Liver (tissue), 9 donors: ENCODE measurements around the gene C20orf202. TPM values are rescaled to one million over a fixed set of nuclear protein-coding genes. Genes with fewer than 3 reads are reported as not detected.

Experiments
- DNase-seq: peaks from one replicate; pipeline ENCODE4 v3.0.0-alpha.2; 2017; ENCODE audit warnings: low spot score
- H3K27ac ChIP-seq, 2 donors: one replicate each; pipeline ENCODE4 v1.7.0; 2013; ENCODE audit warnings: inconsistent platforms in 2 of 2, low read length in 2 of 2, control low read depth in 1 of 2, low read depth in 1 of 2, mild to moderate bottlenecking in 1 of 2
- H3K27me3 ChIP-seq, 4 donors: one replicate each; pipeline versions ENCODE4 v1.6.1 to v1.7.0; 2013; ENCODE audit warnings: low read length in 3 of 4, inconsistent platforms in 1 of 4, mild to moderate bottlenecking in 1 of 4, moderate library complexity in 1 of 4; ENCODE audit not compliant: control insufficient read depth in 4 of 4, insufficient read depth in 4 of 4
- H3K36me3 ChIP-seq, 4 donors: one replicate each; pipeline versions ENCODE4 v1.6.1 to v1.7.0; 2013; ENCODE audit warnings: low read length in 3 of 4, mild to moderate bottlenecking in 3 of 4, low read depth in 1 of 4, moderate library complexity in 1 of 4; ENCODE audit not compliant: control insufficient read depth in 4 of 4, insufficient read depth in 3 of 4
- H3K4me1 ChIP-seq, 4 donors: one replicate each; pipeline versions ENCODE4 v1.6.1 to v1.7.0; 2013; ENCODE audit warnings: low read length in 3 of 4, mild to moderate bottlenecking in 3 of 4, moderate library complexity in 1 of 4; ENCODE audit not compliant: control insufficient read depth in 4 of 4, insufficient read depth in 4 of 4
- H3K4me3 ChIP-seq, 3 donors: one replicate each; pipeline versions ENCODE4 v1.6.1 to v1.7.0; 2013; ENCODE audit warnings: low read length in 3 of 3, control low read depth in 1 of 3, low read depth in 1 of 3, mild to moderate bottlenecking in 1 of 3
- H3K9ac ChIP-seq, 2 donors: one replicate each; pipeline ENCODE4 v1.7.0; 2013; ENCODE audit warnings: low read length in 2 of 2, mild to moderate bottlenecking in 2 of 2, moderate library complexity in 2 of 2, control low read depth in 1 of 2, low read depth in 1 of 2
- H3K9me3 ChIP-seq, 4 donors: one replicate each; pipeline versions ENCODE4 v1.6.1 to v1.7.0; 2013; ENCODE audit warnings: low read length in 3 of 4; ENCODE audit not compliant: control insufficient read depth in 4 of 4
- EGR1 ChIP-seq, 2 donors: IDR thresholded peaks; 2 replicates each; pipeline ENCODE4 v1.6.1; 2016 to 2018; ENCODE audit warnings: antibody characterized with exemption in 2 of 2, low read depth in 2 of 2
- FOXA1 ChIP-seq: IDR thresholded peaks from 2 replicates; pipeline ENCODE4 v1.6.1; 2016; ENCODE audit warnings: antibody characterized with exemption
- FOXA2 ChIP-seq: IDR thresholded peaks from 2 replicates; pipeline ENCODE4 v1.6.1; 2016; ENCODE audit warnings: antibody characterized with exemption
- GABPA ChIP-seq, 2 donors: IDR thresholded peaks in 1 of 2; conservative IDR thresholded peaks in 1 of 2; 2 replicates each; pipeline ENCODE4 v1.6.1; 2016; ENCODE audit warnings: antibody characterized with exemption in 2 of 2, mild to moderate bottlenecking in 1 of 2, moderate library complexity in 1 of 2
- HNF4A ChIP-seq, 2 donors: conservative IDR thresholded peaks; 2 replicates each; pipeline ENCODE4 v1.6.1; 2016; ENCODE audit warnings: antibody characterized with exemption in 2 of 2, mild to moderate bottlenecking in 2 of 2
- HNF4G ChIP-seq: IDR thresholded peaks from 2 replicates; pipeline ENCODE4 v1.6.1; 2016; ENCODE audit warnings: antibody characterized with exemption
- JUND ChIP-seq, 2 donors: IDR thresholded peaks; 2 replicates each; pipeline ENCODE4 v1.6.1; 2016; ENCODE audit warnings: antibody characterized with exemption in 2 of 2
- MAX ChIP-seq: IDR thresholded peaks from 2 replicates; pipeline ENCODE4 v1.6.1; 2016; ENCODE audit warnings: antibody characterized with exemption
- NR2F2 ChIP-seq: IDR thresholded peaks from 2 replicates; pipeline ENCODE4 v1.6.1; 2016; ENCODE audit warnings: antibody characterized with exemption
- RAD21 ChIP-seq, 2 donors: IDR thresholded peaks; 2 replicates each; pipeline ENCODE4 v1.6.1; 2016; ENCODE audit warnings: antibody characterized with exemption in 2 of 2, mild to moderate bottlenecking in 2 of 2
- RXRA ChIP-seq, 2 donors: IDR thresholded peaks; 2 replicates each; pipeline ENCODE4 v1.6.1; 2017 to 2018; ENCODE audit warnings: antibody characterized with exemption in 2 of 2, mild to moderate bottlenecking in 1 of 2
- SP1 ChIP-seq: IDR thresholded peaks from 2 replicates; pipeline ENCODE4 v1.6.1; 2018; ENCODE audit warnings: antibody characterized with exemption, mild to moderate bottlenecking
- TAF1 ChIP-seq: conservative IDR thresholded peaks from 2 replicates; pipeline ENCODE4 v1.6.1; 2016; ENCODE audit warnings: antibody characterized with exemption, mild to moderate bottlenecking
- YY1 ChIP-seq: IDR thresholded peaks from 2 replicates; pipeline ENCODE4 v1.6.1; 2016; ENCODE audit warnings: antibody characterized with exemption, mild to moderate bottlenecking
- WGBS: extraction: QIAGEN DNeasy Blood & Tissue Kit; methylation state at CpG from one replicate; pipeline ENCODE4 v1.1.7; 2013; 5-methylcytosine and 5-hydroxymethylcytosine counted together
- polyA plus RNA-seq, 2 donors: library from polyadenylated mRNA; stranded (reverse) in 1 of 2; unstranded in 1 of 2; fragments of 200-250 nt in 1 of 2; fragments of >200 nt in 1 of 2; fragmentation: Nextera tagmentation in 1 of 2; extraction: Ambion mirVana in 1 of 2; gene quantifications; one replicate each; pipeline versions ENCODE4 v1.2.1 to v1.2.3, GENCODE V29; 2013 to 2015
- total RNA-seq, 2 donors: library from RNA; depleted of rRNA; stranded (reverse); fragments of >200 nt; gene quantifications; one replicate each; pipeline ENCODE4 v1.2.3, GENCODE V29; 2014
- TF ChIP-seq, protein P1 (sequence below): IDR thresholded peaks from 2 replicates; pipeline ENCODE4 v1.6.1; 2016; ENCODE audit warnings: antibody characterized with exemption
- TF ChIP-seq, protein P2 (sequence below): IDR thresholded peaks from 2 replicates; pipeline ENCODE4 v1.6.1; 2016; ENCODE audit warnings: antibody characterized with exemption
- TF ChIP-seq, protein P3 (sequence below): IDR thresholded peaks from 2 replicates; pipeline ENCODE4 v1.6.1; 2016; ENCODE audit warnings: antibody characterized with exemption, mild to moderate bottlenecking
- TF ChIP-seq, protein P4 (sequence below): fragments of 150-350 bp; IDR thresholded peaks from 2 replicates; pipeline ENCODE4 v1.5.1; 2017; ENCODE audit warnings: improper control_type of control experiment, low read depth, low read length; ENCODE audit not compliant: missing input control
- donor health status: healthy.
- donor health status: healthy.
- donor health status: healthy.
- donor health status: healthy.
- donor health status: healthy.

The C20orf202 gene
- total and polyA plus RNA-seq, 4 donors: 0.07 to 0.42 (median 0.12) TPM

GRCh38 chr20:1203630-1204029 lies 376 bp downstream of the C20orf202 start:
- Histone ChIP-seq H3K27me3 (no peaks in the 10 kb centered on the region), H3K9me3 (no peaks in the 10 kb centered on the region), H3K36me3 (no peaks in the 10 kb centered on the region), H3K27ac (no peak overlapping the region), H3K4me3 (no peak overlapping the region), H3K4me1 (no peaks in the 10 kb centered on the region), H3K9ac (no peak overlapping the region)
- TF ChIP-seq HNF4A (conservative IDR thresholded peaks at IDR 0.05) (no peak), GABPA (IDR thresholded peaks at IDR 0.05 in 1 of 2, conservative IDR thresholded peaks at IDR 0.05 in 1 of 2) (no peak), HNF4G (no peak), NR2F2 (no peak), JUND (IDR thresholded peaks at IDR 0.05) (no peak), TAF1 (no peak), EGR1 (IDR thresholded peaks at IDR 0.05; ENCODE audit: low read depth in 2 of 2) (no peak)
- TF ChIP-seq, protein P1, sequence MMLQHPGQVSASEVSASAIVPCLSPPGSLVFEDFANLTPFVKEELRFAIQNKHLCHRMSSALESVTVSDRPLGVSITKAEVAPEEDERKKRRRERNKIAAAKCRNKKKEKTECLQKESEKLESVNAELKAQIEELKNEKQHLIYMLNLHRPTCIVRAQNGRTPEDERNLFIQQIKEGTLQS: no peak
- TF ChIP-seq, protein P2, sequence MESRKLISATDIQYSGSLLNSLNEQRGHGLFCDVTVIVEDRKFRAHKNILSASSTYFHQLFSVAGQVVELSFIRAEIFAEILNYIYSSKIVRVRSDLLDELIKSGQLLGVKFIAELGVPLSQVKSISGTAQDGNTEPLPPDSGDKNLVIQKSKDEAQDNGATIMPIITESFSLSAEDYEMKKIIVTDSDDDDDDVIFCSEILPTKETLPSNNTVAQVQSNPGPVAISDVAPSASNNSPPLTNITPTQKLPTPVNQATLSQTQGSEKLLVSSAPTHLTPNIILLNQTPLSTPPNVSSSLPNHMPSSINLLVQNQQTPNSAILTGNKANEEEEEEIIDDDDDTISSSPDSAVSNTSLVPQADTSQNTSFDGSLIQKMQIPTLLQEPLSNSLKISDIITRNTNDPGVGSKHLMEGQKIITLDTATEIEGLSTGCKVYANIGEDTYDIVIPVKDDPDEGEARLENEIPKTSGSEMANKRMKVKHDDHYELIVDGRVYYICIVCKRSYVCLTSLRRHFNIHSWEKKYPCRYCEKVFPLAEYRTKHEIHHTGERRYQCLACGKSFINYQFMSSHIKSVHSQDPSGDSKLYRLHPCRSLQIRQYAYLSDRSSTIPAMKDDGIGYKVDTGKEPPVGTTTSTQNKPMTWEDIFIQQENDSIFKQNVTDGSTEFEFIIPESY: no peak
- DNase-seq: no peak
- 70% methylated on average over 5 of the region's 5 CpGs for WGBS

DNA sequence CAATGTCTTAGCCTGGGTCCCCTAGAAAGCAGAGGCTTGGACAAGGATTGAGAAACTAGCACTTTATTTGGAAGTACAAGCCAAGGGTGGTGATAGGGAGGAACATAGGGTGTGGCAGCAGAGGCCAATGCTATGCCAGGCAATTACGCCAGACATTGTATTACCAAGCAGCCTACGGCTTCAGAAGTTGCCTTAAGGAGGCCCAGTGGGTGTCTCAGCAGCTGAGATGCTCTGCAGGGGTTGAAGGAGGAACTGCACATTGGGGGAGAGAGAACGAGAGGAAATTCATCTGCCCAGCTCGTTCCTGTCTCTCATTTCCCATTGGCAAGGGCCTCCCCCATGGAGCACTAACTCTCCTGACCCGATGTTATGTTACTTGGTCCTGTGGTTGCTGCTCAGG lies 859 bp downstream of the C20orf202 start:
- H3K4me1 ChIP-seq: no peaks in the 10 kb centered on the region
- H3K4me3 ChIP-seq: no peak overlapping the region
- no peaks in the 10 kb centered on the region for H3K36me3 ChIP-seq
- no peaks in the 10 kb centered on the region for H3K27me3 ChIP-seq
- no peak for DNase-seq
- 75% methylated on average over 5 of the region's 5 CpGs for WGBS
- no peak for TF ChIP-seq MAX
- TF ChIP-seq TAF1: no peak
- no peak for TF ChIP-seq FOXA2
- no peak for TF ChIP-seq FOXA1
- no peak for TF ChIP-seq NR2F2
- TF ChIP-seq HNF4A (conservative IDR thresholded peaks at IDR 0.05): no peak
- TF ChIP-seq GABPA (IDR thresholded peaks at IDR 0.05 in 1 of 2, conservative IDR thresholded peaks at IDR 0.05 in 1 of 2): no peak
- TF ChIP-seq HNF4G: no peak
- TF ChIP-seq, protein P3, sequence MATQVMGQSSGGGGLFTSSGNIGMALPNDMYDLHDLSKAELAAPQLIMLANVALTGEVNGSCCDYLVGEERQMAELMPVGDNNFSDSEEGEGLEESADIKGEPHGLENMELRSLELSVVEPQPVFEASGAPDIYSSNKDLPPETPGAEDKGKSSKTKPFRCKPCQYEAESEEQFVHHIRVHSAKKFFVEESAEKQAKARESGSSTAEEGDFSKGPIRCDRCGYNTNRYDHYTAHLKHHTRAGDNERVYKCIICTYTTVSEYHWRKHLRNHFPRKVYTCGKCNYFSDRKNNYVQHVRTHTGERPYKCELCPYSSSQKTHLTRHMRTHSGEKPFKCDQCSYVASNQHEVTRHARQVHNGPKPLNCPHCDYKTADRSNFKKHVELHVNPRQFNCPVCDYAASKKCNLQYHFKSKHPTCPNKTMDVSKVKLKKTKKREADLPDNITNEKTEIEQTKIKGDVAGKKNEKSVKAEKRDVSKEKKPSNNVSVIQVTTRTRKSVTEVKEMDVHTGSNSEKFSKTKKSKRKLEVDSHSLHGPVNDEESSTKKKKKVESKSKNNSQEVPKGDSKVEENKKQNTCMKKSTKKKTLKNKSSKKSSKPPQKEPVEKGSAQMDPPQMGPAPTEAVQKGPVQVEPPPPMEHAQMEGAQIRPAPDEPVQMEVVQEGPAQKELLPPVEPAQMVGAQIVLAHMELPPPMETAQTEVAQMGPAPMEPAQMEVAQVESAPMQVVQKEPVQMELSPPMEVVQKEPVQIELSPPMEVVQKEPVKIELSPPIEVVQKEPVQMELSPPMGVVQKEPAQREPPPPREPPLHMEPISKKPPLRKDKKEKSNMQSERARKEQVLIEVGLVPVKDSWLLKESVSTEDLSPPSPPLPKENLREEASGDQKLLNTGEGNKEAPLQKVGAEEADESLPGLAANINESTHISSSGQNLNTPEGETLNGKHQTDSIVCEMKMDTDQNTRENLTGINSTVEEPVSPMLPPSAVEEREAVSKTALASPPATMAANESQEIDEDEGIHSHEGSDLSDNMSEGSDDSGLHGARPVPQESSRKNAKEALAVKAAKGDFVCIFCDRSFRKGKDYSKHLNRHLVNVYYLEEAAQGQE: no peak
- no peak for TF ChIP-seq RXRA (IDR thresholded peaks at IDR 0.05)
- TF ChIP-seq YY1: no peak
- TF ChIP-seq, protein P4, sequence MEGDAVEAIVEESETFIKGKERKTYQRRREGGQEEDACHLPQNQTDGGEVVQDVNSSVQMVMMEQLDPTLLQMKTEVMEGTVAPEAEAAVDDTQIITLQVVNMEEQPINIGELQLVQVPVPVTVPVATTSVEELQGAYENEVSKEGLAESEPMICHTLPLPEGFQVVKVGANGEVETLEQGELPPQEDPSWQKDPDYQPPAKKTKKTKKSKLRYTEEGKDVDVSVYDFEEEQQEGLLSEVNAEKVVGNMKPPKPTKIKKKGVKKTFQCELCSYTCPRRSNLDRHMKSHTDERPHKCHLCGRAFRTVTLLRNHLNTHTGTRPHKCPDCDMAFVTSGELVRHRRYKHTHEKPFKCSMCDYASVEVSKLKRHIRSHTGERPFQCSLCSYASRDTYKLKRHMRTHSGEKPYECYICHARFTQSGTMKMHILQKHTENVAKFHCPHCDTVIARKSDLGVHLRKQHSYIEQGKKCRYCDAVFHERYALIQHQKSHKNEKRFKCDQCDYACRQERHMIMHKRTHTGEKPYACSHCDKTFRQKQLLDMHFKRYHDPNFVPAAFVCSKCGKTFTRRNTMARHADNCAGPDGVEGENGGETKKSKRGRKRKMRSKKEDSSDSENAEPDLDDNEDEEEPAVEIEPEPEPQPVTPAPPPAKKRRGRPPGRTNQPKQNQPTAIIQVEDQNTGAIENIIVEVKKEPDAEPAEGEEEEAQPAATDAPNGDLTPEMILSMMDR: no peak
- TF ChIP-seq SP1: no peak
- TF ChIP-seq, protein P2: no peak
- TF ChIP-seq RAD21 (IDR thresholded peaks at IDR 0.05): no peak
- H3K27ac ChIP-seq: no peak overlapping the region
- H3K9me3 ChIP-seq: no peaks in the 10 kb centered on the region
- no peak overlapping the region for H3K9ac ChIP-seq
